Measurements from ENCODE around the gene TCERG1L. TPM values are rescaled to one million over a fixed set of nuclear protein-coding genes. Genes with fewer than 3 reads are reported as not detected.
A peak's percentile ranks its signal among the peaks of the same experiment; 100 is the strongest.
"Not testable (repeated sequence)": the region's sequence is repeated elsewhere in the genome, so short reads cannot be mapped to it uniquely, and the experiment has no call there.

The TCERG1L gene
- polyA plus RNA-seq, 3 donors: not detected

- H3K27ac ChIP-seq (ENCODE audit: low read depth in 1 of 2, low read length in 2 of 2): no peak overlapping the region
- H3K27me3 ChIP-seq (ENCODE audit: control insufficient read depth in 2 of 2, insufficient read depth in 2 of 2, low read length in 2 of 2): no peaks in the 10 kb centered on the region
- H3K9me3 ChIP-seq (replicated peaks in 1 of 2; ENCODE audit: control insufficient read depth in 1 of 2, insufficient read depth in 1 of 2, low read length in 2 of 2): peaks cover 0 to 16% of the 10 kb centered on the region in 2 donors
- no peak overlapping the region for H3K4me2 ChIP-seq (replicated peaks; ENCODE audit: extremely low read depth, low read length, poor library complexity, severe bottlenecking)
- no peaks in the 10 kb centered on the region for H3K4me1 ChIP-seq (ENCODE audit: control insufficient read depth in 1 of 2, insufficient read depth in 2 of 2, low read length in 2 of 2)
- H3K4me1 Mint-ChIP-seq: no peaks in the 10 kb centered on the region
- intact Hi-C loops (cut with micrococcal nuclease): no loop called here
- no peak overlapping the region for H2AFZ ChIP-seq (ENCODE audit: insufficient read depth, low read depth, low read length, poor library complexity, severe bottlenecking)
- H4K20me1 ChIP-seq (ENCODE audit: insufficient read depth, low read length): no peaks in the 10 kb centered on the region
- no peak overlapping the region for H3K4me3 Mint-ChIP-seq
- no peaks in the 10 kb centered on the region for H3K79me2 ChIP-seq (ENCODE audit: insufficient read depth, low read length)
- no peaks in the 10 kb centered on the region for H3K36me3 ChIP-seq (replicated peaks in 1 of 2; ENCODE audit: control insufficient read depth in 1 of 2, insufficient read depth in 2 of 2, low read length in 2 of 2)
- 80% methylated on average over 9 of the region's 13 CpGs for WGBS (ENCODE audit: insufficient coverage)
- peak overlapping the region in 1 of 7 donors; percentile 72 for H3K27ac Mint-ChIP-seq
- no peak for DNase-seq
- H3K36me3 Mint-ChIP-seq: no peaks in the 10 kb centered on the region
- H3K9me3 Mint-ChIP-seq: peaks cover 2 to 12% (median 9%) of the 10 kb centered on the region in 7 donors
- no peak overlapping the region for H3K4me3 ChIP-seq (replicated peaks in 1 of 3; ENCODE audit: low read depth in 2 of 3, low read length in 3 of 3)
- H3K27me3 Mint-ChIP-seq (ENCODE audit: low read depth in 3 of 3): peaks cover 2 to 7% (median 6%) of the 10 kb centered on the region in 3 donors
- H3K9ac ChIP-seq (ENCODE audit: insufficient read depth, low read length, poor library complexity, severe bottlenecking): no peak overlapping the region
- no peak for TF ChIP-seq CTCF (IDR thresholded peaks at IDR 0.05)
Observed at GRCh38 chr10:131238669-131239280, 72.7 kb downstream of the TCERG1L start.

DNA sequence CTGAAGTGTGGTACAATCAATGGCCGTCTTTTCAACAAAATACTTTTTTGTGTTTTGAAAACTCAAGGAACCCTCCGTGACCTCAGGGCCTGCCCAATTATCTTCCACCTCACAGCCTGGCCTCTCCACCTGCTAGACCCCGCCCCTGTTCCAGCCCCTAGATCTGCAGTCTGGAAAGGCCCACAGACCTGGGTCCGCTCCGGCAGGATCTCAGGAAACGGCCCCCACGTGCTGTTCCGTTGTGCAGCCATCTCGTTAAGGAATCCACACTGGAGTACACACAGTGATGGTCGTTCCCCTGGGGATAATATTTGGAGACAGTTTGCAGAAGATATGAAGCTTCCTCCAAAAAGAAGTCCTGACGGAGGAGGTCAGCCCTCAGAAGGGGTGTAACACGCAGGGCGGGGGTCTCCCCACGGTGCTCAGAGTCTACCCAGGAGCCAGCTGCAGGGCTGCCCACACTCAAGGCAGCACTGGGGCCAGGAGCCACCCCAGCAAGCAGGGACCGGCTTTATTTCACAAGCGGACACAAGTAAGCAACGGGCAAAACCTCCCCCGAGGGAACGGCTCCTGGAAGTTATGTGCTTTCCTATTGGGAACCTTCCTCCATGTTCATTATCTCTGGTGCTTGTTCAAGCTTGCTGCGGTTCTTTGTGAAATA lies 73.4 kb downstream of the TCERG1L start:
- H3K27ac ChIP-seq (ENCODE audit: low read depth in 1 of 2, low read length in 2 of 2): no peak overlapping the region
- no peak overlapping the region for H3K4me2 ChIP-seq (replicated peaks; ENCODE audit: extremely low read depth, low read length, poor library complexity, severe bottlenecking)
- H4K20me1 ChIP-seq (ENCODE audit: insufficient read depth, low read length): no peaks in the 10 kb centered on the region
- no peak overlapping the region for H3K9ac ChIP-seq (ENCODE audit: insufficient read depth, low read length, poor library complexity, severe bottlenecking)
- H3K27ac Mint-ChIP-seq: no peak overlapping the region
- H3K79me2 ChIP-seq (ENCODE audit: insufficient read depth, low read length): no peaks in the 10 kb centered on the region
- TF ChIP-seq CTCF (IDR thresholded peaks at IDR 0.05): no peak
- DNase-seq: no peak
- 76% methylated on average over 13 of the region's 20 CpGs for WGBS (ENCODE audit: insufficient coverage)
- no peaks in the 10 kb centered on the region for H3K4me1 Mint-ChIP-seq
- peaks cover 2 to 7% (median 6%) of the 10 kb centered on the region in 3 donors for H3K27me3 Mint-ChIP-seq (ENCODE audit: low read depth in 3 of 3)
- H3K4me1 ChIP-seq (ENCODE audit: control insufficient read depth in 1 of 2, insufficient read depth in 2 of 2, low read length in 2 of 2): no peaks in the 10 kb centered on the region
- H3K9me3 ChIP-seq (replicated peaks in 1 of 2; ENCODE audit: control insufficient read depth in 1 of 2, insufficient read depth in 1 of 2, low read length in 2 of 2): peaks cover 0 to 19% of the 10 kb centered on the region in 2 donors
- no peaks in the 10 kb centered on the region for H3K36me3 Mint-ChIP-seq
- peaks cover 6 to 14% (median 11%) of the 10 kb centered on the region in 7 donors for H3K9me3 Mint-ChIP-seq
- no peak overlapping the region for H3K4me3 ChIP-seq (replicated peaks in 1 of 3; ENCODE audit: low read depth in 2 of 3, low read length in 3 of 3)
- intact Hi-C loops (cut with micrococcal nuclease): no loop called here
- no peak overlapping the region for H3K4me3 Mint-ChIP-seq
- no peak overlapping the region for H2AFZ ChIP-seq (ENCODE audit: insufficient read depth, low read depth, low read length, poor library complexity, severe bottlenecking)
- H3K27me3 ChIP-seq (ENCODE audit: control insufficient read depth in 2 of 2, insufficient read depth in 2 of 2, low read length in 2 of 2): no peaks in the 10 kb centered on the region
- no peaks in the 10 kb centered on the region for H3K36me3 ChIP-seq (replicated peaks in 1 of 2; ENCODE audit: control insufficient read depth in 1 of 2, insufficient read depth in 2 of 2, low read length in 2 of 2)

DNA sequence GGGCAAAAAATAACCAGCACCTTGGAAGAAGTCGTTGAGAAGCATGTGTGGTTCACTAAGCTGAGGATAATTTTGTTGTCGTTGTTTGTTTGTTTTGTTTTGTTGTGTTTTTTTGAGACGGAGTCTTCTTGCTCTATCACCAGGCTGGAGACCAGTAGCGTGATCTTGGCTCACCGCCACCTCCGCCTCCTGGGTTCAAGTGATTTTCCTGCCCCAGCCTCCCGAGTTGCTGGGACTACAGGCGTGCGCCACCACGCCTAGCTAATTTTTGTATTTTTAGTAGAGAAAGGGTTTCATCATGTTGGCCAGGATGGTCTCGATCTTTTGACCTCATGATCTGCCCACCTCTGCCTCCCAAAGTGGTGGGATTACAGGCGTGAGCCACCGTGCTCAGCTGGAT lies 76.9 kb downstream of the TCERG1L start:
- H3K27ac ChIP-seq (ENCODE audit: low read depth in 1 of 2, low read length in 2 of 2); H4K20me1 ChIP-seq (ENCODE audit: insufficient read depth, low read length); H3K27me3 ChIP-seq (ENCODE audit: control insufficient read depth in 2 of 2, insufficient read depth in 2 of 2, low read length in 2 of 2); H3K36me3 ChIP-seq (replicated peaks in 1 of 2; ENCODE audit: control insufficient read depth in 1 of 2, insufficient read depth in 2 of 2, low read length in 2 of 2); H3K4me3 ChIP-seq (replicated peaks in 1 of 3; ENCODE audit: low read depth in 2 of 3, low read length in 3 of 3); intact Hi-C loops (cut with micrococcal nuclease); H3K27ac Mint-ChIP-seq; H3K9ac ChIP-seq (ENCODE audit: insufficient read depth, low read length, poor library complexity, severe bottlenecking); H3K4me2 ChIP-seq (replicated peaks; ENCODE audit: extremely low read depth, low read length, poor library complexity, severe bottlenecking); H3K4me1 ChIP-seq (ENCODE audit: control insufficient read depth in 1 of 2, insufficient read depth in 2 of 2, low read length in 2 of 2); DNase-seq; H3K4me3 Mint-ChIP-seq; H2AFZ ChIP-seq (ENCODE audit: insufficient read depth, low read depth, low read length, poor library complexity, severe bottlenecking); H3K36me3 Mint-ChIP-seq; H3K79me2 ChIP-seq (ENCODE audit: insufficient read depth, low read length); H3K4me1 Mint-ChIP-seq: not testable (repeated sequence)
- peaks cover 6 to 19% (median 13%) of the 10 kb centered on the region in 7 donors for H3K9me3 Mint-ChIP-seq
- H3K27me3 Mint-ChIP-seq (ENCODE audit: low read depth in 3 of 3): peaks cover 0 to 11% (median 7%) of the 10 kb centered on the region in 3 donors
- H3K9me3 ChIP-seq (replicated peaks in 1 of 2; ENCODE audit: control insufficient read depth in 1 of 2, insufficient read depth in 1 of 2, low read length in 2 of 2): peaks cover 0 to 31% of the 10 kb centered on the region in 2 donors
- 87% methylated on average over 5 of the region's 13 CpGs for WGBS (ENCODE audit: insufficient coverage)
